Smooth muscle cell (in vitro differentiated cells): Measurements from ENCODE around the gene LRFN2. TPM values are rescaled to one million over a fixed set of nuclear protein-coding genes. Genes with fewer than 3 reads are reported as not detected.

Experiments
- DNase-seq: peaks from one replicate; lab custom pipeline; 2025; ENCODE audit not compliant: unreplicated experiment; lab: John Stamatoyannopoulos, UW
- H2AFZ ChIP-seq: fragments of 200-600 bp; sonication (generic); 2 replicates; pipeline ENCODE4 v1.6.0; 2016; ENCODE audit warnings: antibody characterized with exemption, low read depth, mild to moderate bottlenecking
- H3F3A ChIP-seq: fragments of 200-600 bp; sonication (generic); 2 replicates; pipeline ENCODE4 v1.6.0; 2017; ENCODE audit warnings: antibody characterized with exemption, low read depth
- H3K27ac ChIP-seq: fragments of 200-600 bp; sonication (generic); 2 replicates; pipeline ENCODE4 v1.5.1; 2016; ENCODE audit warnings: low read depth, mild to moderate bottlenecking
- H3K27me3 ChIP-seq: fragments of 200-600 bp; sonication (generic); 2 replicates; pipeline ENCODE4 v1.6.1; 2016; ENCODE audit warnings: low read depth, mild to moderate bottlenecking
- H3K36me3 ChIP-seq: fragments of 200-600 bp; sonication (generic); 2 replicates; pipeline ENCODE4 v1.5.1; 2016; ENCODE audit warnings: low read depth
- H3K4me1 ChIP-seq: fragments of 200-600 bp; sonication (generic); 2 replicates; pipeline ENCODE4 v1.5.1; 2016; ENCODE audit warnings: low read depth
- H3K4me2 ChIP-seq: fragments of 200-600 bp; sonication (generic); 2 replicates; pipeline ENCODE4 v1.6.0; 2016; ENCODE audit warnings: mild to moderate bottlenecking
- H3K4me3 ChIP-seq: fragments of 200-600 bp; sonication (generic); 2 replicates; pipeline ENCODE4 v1.5.1; 2016; ENCODE audit warnings: mild to moderate bottlenecking
- H3K79me2 ChIP-seq: fragments of 200-600 bp; sonication (generic); 2 replicates; pipeline ENCODE4 v1.6.0; 2016; ENCODE audit warnings: low read depth, mild to moderate bottlenecking
- H3K9ac ChIP-seq: fragments of 200-600 bp; sonication (generic); 2 replicates; pipeline ENCODE4 v1.6.0; 2016; ENCODE audit warnings: low read depth
- H3K9me3 ChIP-seq: fragments of 200-600 bp; sonication (generic); replicated peaks from 2 replicates; pipeline ENCODE4 v1.5.1; 2016; ENCODE audit warnings: low read depth
- H4K20me1 ChIP-seq: fragments of 200-600 bp; sonication (generic); 2 replicates; pipeline ENCODE4 v1.6.0; 2016; ENCODE audit warnings: low read depth
- CTCF ChIP-seq: fragments of 200-600 bp; sonication (generic); IDR thresholded peaks from 2 replicates; pipeline ENCODE4 v1.5.1; 2017; ENCODE audit warnings: borderline replicate concordance, mild to moderate bottlenecking, antibody characterized with exemption; ENCODE audit not compliant: insufficient read depth, poor library complexity, severe bottlenecking
- WGBS: methylation state at CpG from one replicate; pipeline ENCODE4 v1.1.7; 2016; ENCODE audit warnings: low lambda C conversion rate; 5-methylcytosine and 5-hydroxymethylcytosine counted together
- polyA plus RNA-seq: library from polyadenylated mRNA; unstranded; fragments of >200 nt; fragmentation: Nextera tagmentation; extraction: Ambion mirVana; gene quantifications from 2 replicates; pipeline ENCODE4 v1.2.1, GENCODE V29; 2016
- total RNA-seq: library from RNA; depleted of rRNA; stranded (reverse); fragments of >200 nt; gene quantifications from 2 replicates; pipeline ENCODE4 v1.2.3, GENCODE V29; 2014

The LRFN2 gene
- total and polyA plus RNA-seq, 2 experiments from 2014 or later, result 0.04 to 0.57 TPM

- WGBS, result 83% methylated on average over 12 of the region's 12 CpGs
- Histone ChIP-seq H3K4me1 (no peaks in the 10 kb centered on the region), H3K27me3 (peaks cover 39% of the 10 kb centered on the region), H4K20me1 (no peaks in the 10 kb centered on the region), H3F3A (no peaks in the 10 kb centered on the region), H3K27ac (no peak overlapping the region), H2AFZ (no peak overlapping the region), H3K9ac (no peak overlapping the region), H3K4me2 (no peak overlapping the region), H3K36me3 (no peaks in the 10 kb centered on the region), H3K79me2 (no peaks in the 10 kb centered on the region), H3K4me3 (no peak overlapping the region), H3K9me3 (no peaks in the 10 kb centered on the region)
- TF ChIP-seq CTCF, result peak; percentile 59
- no peak for DNase-seq
Observed at GRCh38 chr6:40550202-40551101, 36.7 kb downstream of the LRFN2 start.

GRCh38 chr6:40545954-40546353 lies 41.2 kb downstream of the LRFN2 start:
- Histone ChIP-seq H3K9ac (no peak overlapping the region), H3K4me1 (peaks cover 6% of the 10 kb centered on the region), H3K36me3 (no peaks in the 10 kb centered on the region), H3K27me3 (peaks cover 22% of the 10 kb centered on the region), H3K4me2 (no peak overlapping the region), H3K27ac (no peak overlapping the region), H3K4me3 (no peak overlapping the region), H4K20me1 (no peaks in the 10 kb centered on the region), H3K9me3 (no peaks in the 10 kb centered on the region), H3F3A (no peaks in the 10 kb centered on the region), H2AFZ (no peak overlapping the region), H3K79me2 (no peaks in the 10 kb centered on the region)
- 30% methylated on average over 6 of the region's 6 CpGs for WGBS
- DNase-seq, result no peak
- no peak for TF ChIP-seq CTCF

GRCh38 chr6:40543776-40544175 lies 43.4 kb downstream of the LRFN2 start:
- H2AFZ ChIP-seq, result no peak overlapping the region
- no peak overlapping the region for H3K4me2 ChIP-seq
- no peaks in the 10 kb centered on the region for H3F3A ChIP-seq
- H3K4me3 ChIP-seq, result no peak overlapping the region
- H3K9me3 ChIP-seq, result no peaks in the 10 kb centered on the region
- no peak overlapping the region for H3K27ac ChIP-seq
- H3K27me3 ChIP-seq, result peaks cover 33% of the 10 kb centered on the region
- WGBS, result 100% methylated on average over 2 of the region's 2 CpGs
- TF ChIP-seq CTCF, result no peak
- no peaks in the 10 kb centered on the region for H3K36me3 ChIP-seq
- H3K79me2 ChIP-seq, result no peaks in the 10 kb centered on the region
- no peaks in the 10 kb centered on the region for H4K20me1 ChIP-seq
- peaks cover 6% of the 10 kb centered on the region for H3K4me1 ChIP-seq
- H3K9ac ChIP-seq, result no peak overlapping the region
- no peak for DNase-seq

GRCh38 chr6:40543146-40543545 lies 44.0 kb downstream of the LRFN2 start:
- Histone ChIP-seq H3K79me2 (no peaks in the 10 kb centered on the region), H3K9me3 (no peaks in the 10 kb centered on the region), H3K27ac (no peak overlapping the region), H3K27me3 (peaks cover 38% of the 10 kb centered on the region), H3K36me3 (no peaks in the 10 kb centered on the region), H3K9ac (no peak overlapping the region), H4K20me1 (no peaks in the 10 kb centered on the region), H2AFZ (no peak overlapping the region), H3F3A (no peaks in the 10 kb centered on the region), H3K4me1 (peaks cover 6% of the 10 kb centered on the region), H3K4me3 (no peak overlapping the region), H3K4me2 (no peak overlapping the region)
- TF ChIP-seq CTCF, result no peak
- WGBS, result 65% methylated on average over 5 of the region's 5 CpGs
- no peak for DNase-seq
